PC-9 (cell line): Measurements from ENCODE around the gene NAMPT.

Source experiments
- CTCF ChIP-seq: fragments of 200-600 bp; sonication (generic); conservative IDR thresholded peaks from 2 replicates; pipeline ENCODE4 v1.6.1; 2017; ENCODE audit warnings: mixed run types, antibody characterized with exemption, mild to moderate bottlenecking, moderate library complexity
- EZH2 ChIP-seq: fragments of 200-600 bp; sonication (generic); IDR thresholded peaks from 2 replicates; pipeline ENCODE4 v1.8.0; 2017; ENCODE audit warnings: antibody characterized with exemption, low read depth

DNA sequence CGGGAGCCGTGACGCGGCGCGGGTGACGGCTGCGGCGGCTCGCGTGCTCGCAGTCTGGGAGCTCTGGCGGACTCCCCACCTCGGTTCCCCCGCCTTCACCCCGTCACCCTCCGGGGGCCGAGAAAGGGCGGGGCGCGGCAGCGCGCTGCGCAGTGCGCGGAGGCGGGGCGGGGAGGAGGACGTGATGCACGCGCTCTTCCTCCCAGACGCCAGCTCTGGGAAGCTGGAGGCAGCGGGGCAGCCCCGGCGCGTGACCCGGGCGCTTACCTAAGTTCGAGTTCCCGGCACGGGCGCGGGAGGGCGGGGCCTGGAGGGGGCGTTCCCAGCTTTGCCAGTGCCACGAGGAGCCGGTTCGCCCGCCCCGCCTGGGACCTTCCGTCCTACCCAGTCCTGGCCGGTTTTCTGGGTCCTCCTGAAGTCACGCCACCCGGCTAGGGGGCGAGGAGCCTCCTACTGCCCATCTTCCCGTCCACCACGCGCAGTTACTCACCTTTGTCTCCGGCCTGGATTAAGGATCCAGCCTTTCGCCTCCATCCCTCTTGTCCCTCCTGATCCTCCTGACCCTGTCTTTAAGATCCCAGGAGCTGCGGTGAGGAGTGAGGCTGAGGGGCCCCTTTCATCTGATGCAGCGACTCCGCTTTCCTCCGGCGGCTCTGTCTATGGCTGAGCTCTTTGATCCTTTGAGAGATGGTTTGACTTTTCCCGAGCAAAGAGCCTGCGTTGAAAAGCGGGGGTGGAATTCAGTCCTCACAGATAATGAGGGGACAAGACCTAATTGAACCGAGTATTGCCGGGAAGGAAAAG lies 470 bp upstream of the NAMPT start:
- TF ChIP-seq CTCF (no peak), EZH2 (no peak)
